Panc1 (cell line): ENCODE results near the gene SHMT1.
"Not testable (repeated sequence)": the region's sequence is repeated elsewhere in the genome, so short reads cannot be mapped to it uniquely, and the experiment has no call there.

Experiments used
- CTCF ChIP-seq: fragments of 450-650 bp; IDR thresholded peaks from 2 replicates; pipeline ENCODE4 v1.5.1; 2017; ENCODE audit warnings: mild to moderate bottlenecking
- POLR2AphosphoS5 ChIP-seq: IDR thresholded peaks from 2 replicates; pipeline ENCODE4 v1.6.1; 2012; ENCODE audit warnings: mild to moderate bottlenecking, low read depth, low read length, moderate library complexity
- REST ChIP-seq, 2 experiments: IDR thresholded peaks; 2 replicates each; pipeline ENCODE4 v1.6.1; 2011 to 2012; ENCODE audit warnings: low read depth in 2 of 2, control low read depth in 1 of 2, low read length in 1 of 2, mild to moderate bottlenecking in 1 of 2, moderate library complexity in 1 of 2; ENCODE audit not compliant: insufficient read depth in 1 of 2
- SIN3A ChIP-seq: IDR thresholded peaks from 2 replicates; pipeline ENCODE4 v1.6.1; 2012; ENCODE audit warnings: low read depth, mild to moderate bottlenecking, low read length, moderate library complexity, borderline replicate concordance; ENCODE audit not compliant: insufficient read depth

DNA sequence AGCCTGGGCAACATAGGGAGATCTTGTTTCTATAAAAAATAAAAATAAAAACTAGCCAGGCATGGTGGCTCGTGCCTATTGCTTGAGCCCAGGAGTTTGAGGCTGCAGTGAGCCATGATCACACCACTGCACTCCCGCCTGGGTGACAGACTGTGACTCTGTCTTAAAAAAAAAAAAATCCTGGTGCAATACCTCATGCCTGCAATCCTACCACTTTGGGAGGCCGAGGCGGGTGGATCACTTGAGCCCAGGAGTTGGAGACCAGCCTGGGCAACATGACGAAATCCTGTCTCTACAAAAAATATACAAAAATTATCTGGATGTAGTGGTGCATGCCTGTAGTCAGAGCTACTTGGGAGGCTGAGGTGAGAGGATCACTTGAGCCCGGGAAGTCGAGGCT, 20.9 kb upstream of the SHMT1 start:
- TF ChIP-seq CTCF; REST (IDR thresholded peaks at IDR 0.05; ENCODE audit: insufficient read depth in 1 of 2, low read depth in 2 of 2, low read length in 1 of 2); POLR2AphosphoS5; SIN3A: not testable (repeated sequence)
